GM12874 (cell line): ENCODE measurements around the gene KLHL6.

Experiments used
- CTCF ChIP-seq: IDR thresholded peaks from 2 replicates; pipeline ENCODE4 v1.5.1; 2011; ENCODE audit warnings: low read depth, mild to moderate bottlenecking, control low read depth, low read length, moderate library complexity; ENCODE audit not compliant: insufficient read depth

KLHL6 gene

GRCh38 chr3:183484431-183485075 is 71.0 kb downstream of the KLHL6 start:
- TF ChIP-seq CTCF: no peak

GRCh38 chr3:183481582-183481981 is 73.9 kb downstream of the KLHL6 start:
- no peak for TF ChIP-seq CTCF

DNA sequence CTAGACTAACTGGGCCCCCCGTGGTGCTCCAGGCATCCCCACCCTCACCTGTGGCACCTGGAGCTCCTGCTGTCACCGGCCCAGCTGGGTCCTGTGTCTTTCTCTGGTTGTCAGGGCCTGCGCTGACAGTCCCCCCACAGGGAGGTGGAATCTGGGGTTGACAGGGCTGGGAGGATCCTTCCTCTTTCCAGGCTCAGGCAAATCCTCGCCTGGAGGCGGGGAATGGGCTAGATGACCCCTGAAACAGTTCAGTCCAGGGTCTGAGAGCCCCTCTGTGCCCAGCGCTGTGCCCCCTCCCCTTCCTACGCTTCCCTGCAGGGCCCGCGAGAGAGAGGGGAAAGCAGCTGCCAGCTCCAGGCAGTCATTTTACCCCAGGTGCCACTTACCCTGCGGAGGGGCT is 77.0 kb downstream of the KLHL6 start:
- TF ChIP-seq CTCF: no peak

- TF ChIP-seq CTCF: no peak
These were observed 77.6 kb downstream of the KLHL6 start for GRCh38 chr3:183477801-183478456.

- TF ChIP-seq CTCF: no peak
These were observed 80.3 kb downstream of the KLHL6 start for GRCh38 chr3:183475016-183475763.

GRCh38 chr3:183473969-183474368 is 81.5 kb downstream of the KLHL6 start:
- TF ChIP-seq CTCF: no peak

DNA sequence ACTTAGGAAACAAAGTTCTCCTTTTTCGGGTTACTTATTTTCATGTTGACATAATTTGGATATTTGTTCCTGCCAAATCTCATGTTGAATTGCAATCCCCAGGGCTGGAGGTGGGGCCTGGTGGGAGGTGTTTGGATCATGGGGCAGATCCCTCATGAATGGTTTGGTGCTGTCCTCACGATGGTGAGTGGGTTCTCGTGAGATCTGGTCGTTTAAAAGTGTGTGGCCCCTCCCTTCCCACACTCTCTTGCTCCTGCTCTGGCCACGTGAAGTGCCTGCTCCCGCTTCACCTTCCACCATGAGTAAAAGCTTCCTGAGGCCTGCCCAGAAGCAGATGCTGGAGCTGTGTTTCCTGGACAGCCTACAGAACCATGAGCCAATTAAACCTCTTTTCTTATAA is 83.4 kb downstream of the KLHL6 start:
- no peak for TF ChIP-seq CTCF
